Measurements from ENCODE around the gene ELOVL5.

Gene ELOVL5

GRCh38 chr6:53258076-53258773, 90.5 kb downstream of the ELOVL5 start:
- no CpG with 5 or more reads among the region's 2 CpGs for WGBS (ENCODE audit: insufficient coverage, insufficient read length)
- no peaks in the 10 kb centered on the region; the same call in 1 of the 2 replicates for H3K9me3 ChIP-seq (ENCODE audit: control insufficient read depth, insufficient read depth, low read length)
- peak; percentile 4 for DNase-seq (ENCODE audit: low read depth, low spot score)
- peaks cover 3% of the 10 kb centered on the region; the same call in 1 of the 2 replicates for H3K36me3 ChIP-seq (ENCODE audit: control insufficient read depth, insufficient read depth, low read length)
- H3K4me1 ChIP-seq (ENCODE audit: control insufficient read depth, insufficient read depth, low read length): no peaks in the 10 kb centered on the region
- no peak overlapping the region for H3K27ac ChIP-seq (ENCODE audit: low read length)
- H3K4me3 ChIP-seq (ENCODE audit: low read length): no peak overlapping the region
- H3K27me3 ChIP-seq (ENCODE audit: control insufficient read depth, insufficient read depth, low read length): no peaks in the 10 kb centered on the region

GRCh38 chr6:53257533-53257932, 91.2 kb downstream of the ELOVL5 start:
- no CpG with 5 or more reads among the region's 2 CpGs for WGBS (ENCODE audit: insufficient coverage, insufficient read length)
- no peak for DNase-seq (ENCODE audit: low read depth, low spot score)
- H3K9me3 ChIP-seq (ENCODE audit: control insufficient read depth, insufficient read depth, low read length): no peaks in the 10 kb centered on the region; the same call in 1 of the 2 replicates
- peaks cover 3% of the 10 kb centered on the region; the same call in 1 of the 2 replicates for H3K36me3 ChIP-seq (ENCODE audit: control insufficient read depth, insufficient read depth, low read length)
- no peaks in the 10 kb centered on the region for H3K27me3 ChIP-seq (ENCODE audit: control insufficient read depth, insufficient read depth, low read length)
- no peak overlapping the region for H3K27ac ChIP-seq (ENCODE audit: low read length)
- H3K4me1 ChIP-seq (ENCODE audit: control insufficient read depth, insufficient read depth, low read length): no peaks in the 10 kb centered on the region
- H3K4me3 ChIP-seq (ENCODE audit: low read length): no peak overlapping the region

GRCh38 chr6:53257001-53257400, 91.7 kb downstream of the ELOVL5 start:
- no peak for DNase-seq (ENCODE audit: low read depth, low spot score)
- H3K4me3 ChIP-seq (ENCODE audit: low read length): no peak overlapping the region
- H3K4me1 ChIP-seq (ENCODE audit: control insufficient read depth, insufficient read depth, low read length): no peaks in the 10 kb centered on the region
- no peak overlapping the region for H3K27ac ChIP-seq (ENCODE audit: low read length)
- no CpG with 5 or more reads among the region's 3 CpGs for WGBS (ENCODE audit: insufficient coverage, insufficient read length)
- H3K9me3 ChIP-seq (ENCODE audit: control insufficient read depth, insufficient read depth, low read length): no peaks in the 10 kb centered on the region; the same call in 1 of the 2 replicates
- H3K36me3 ChIP-seq (ENCODE audit: control insufficient read depth, insufficient read depth, low read length): peaks cover 3% of the 10 kb centered on the region; the same call in 1 of the 2 replicates
- H3K27me3 ChIP-seq (ENCODE audit: control insufficient read depth, insufficient read depth, low read length): no peaks in the 10 kb centered on the region

- no peak overlapping the region for H3K4me3 ChIP-seq (ENCODE audit: low read length)
- H3K27ac ChIP-seq (ENCODE audit: low read length): no peak overlapping the region
- 100% methylated on average over 2 of the region's 3 CpGs for WGBS (ENCODE audit: insufficient coverage, insufficient read length)
- H3K27me3 ChIP-seq (ENCODE audit: control insufficient read depth, insufficient read depth, low read length): no peaks in the 10 kb centered on the region
- no peak for DNase-seq (ENCODE audit: low read depth, low spot score)
- H3K9me3 ChIP-seq (ENCODE audit: control insufficient read depth, insufficient read depth, low read length): no peaks in the 10 kb centered on the region; the same call in 1 of the 2 replicates
- no peaks in the 10 kb centered on the region for H3K4me1 ChIP-seq (ENCODE audit: control insufficient read depth, insufficient read depth, low read length)
- H3K36me3 ChIP-seq (ENCODE audit: control insufficient read depth, insufficient read depth, low read length): no peaks in the 10 kb centered on the region
These were observed 96.5 kb downstream of the ELOVL5 start for GRCh38 chr6:53252177-53252692.

DNA sequence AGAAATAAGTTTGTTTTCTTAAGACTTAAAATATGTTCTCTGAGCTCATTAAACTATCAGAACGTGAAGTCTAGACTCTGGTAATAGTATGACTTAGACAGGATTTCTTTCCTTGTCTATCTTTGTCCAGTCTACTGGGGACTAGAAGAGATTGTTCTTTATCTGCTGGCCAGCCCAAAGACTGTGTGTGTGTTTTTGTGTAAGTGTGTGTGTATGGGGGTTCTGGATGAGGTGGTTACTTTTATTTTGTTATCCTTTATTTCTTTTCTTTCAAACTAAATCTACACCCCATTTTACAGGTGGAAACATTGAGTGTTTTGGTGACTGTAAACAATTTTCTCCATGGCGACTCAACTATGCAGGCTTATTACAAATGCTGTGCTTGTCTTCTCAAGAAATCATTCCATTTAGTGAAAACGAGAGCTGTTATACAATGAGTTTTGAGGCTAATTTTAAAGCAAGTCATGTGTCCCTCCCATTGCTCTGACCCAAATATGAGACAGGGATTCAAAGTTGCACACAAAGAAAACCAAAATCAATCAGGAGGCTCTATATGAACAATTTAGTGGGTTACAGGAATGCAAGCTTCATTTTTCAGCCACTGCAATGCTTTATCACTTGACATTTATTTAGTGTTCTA, 97.6 kb downstream of the ELOVL5 start:
- WGBS (ENCODE audit: insufficient coverage, insufficient read length): no CpG with 5 or more reads among the region's 3 CpGs
- H3K36me3 ChIP-seq (ENCODE audit: control insufficient read depth, insufficient read depth, low read length): no peaks in the 10 kb centered on the region
- DNase-seq (ENCODE audit: low read depth, low spot score): no peak
- no peak overlapping the region for H3K4me3 ChIP-seq (ENCODE audit: low read length)
- H3K27ac ChIP-seq (ENCODE audit: low read length): no peak overlapping the region
- no peaks in the 10 kb centered on the region; the same call in 1 of the 2 replicates for H3K9me3 ChIP-seq (ENCODE audit: control insufficient read depth, insufficient read depth, low read length)
- no peaks in the 10 kb centered on the region for H3K27me3 ChIP-seq (ENCODE audit: control insufficient read depth, insufficient read depth, low read length)
- H3K4me1 ChIP-seq (ENCODE audit: control insufficient read depth, insufficient read depth, low read length): no peaks in the 10 kb centered on the region

GRCh38 chr6:53250176-53251032, 98.3 kb downstream of the ELOVL5 start:
- H3K4me3 ChIP-seq (ENCODE audit: low read length): no peak overlapping the region
- DNase-seq (ENCODE audit: low read depth, low spot score): no peak
- H3K27ac ChIP-seq (ENCODE audit: low read length): no peak overlapping the region
- no peaks in the 10 kb centered on the region for H3K36me3 ChIP-seq (ENCODE audit: control insufficient read depth, insufficient read depth, low read length)
- no peaks in the 10 kb centered on the region; the same call in 1 of the 2 replicates for H3K9me3 ChIP-seq (ENCODE audit: control insufficient read depth, insufficient read depth, low read length)
- H3K27me3 ChIP-seq (ENCODE audit: control insufficient read depth, insufficient read depth, low read length): no peaks in the 10 kb centered on the region
- no CpG with 5 or more reads among the region's 8 CpGs for WGBS (ENCODE audit: insufficient coverage, insufficient read length)
- H3K4me1 ChIP-seq (ENCODE audit: control insufficient read depth, insufficient read depth, low read length): no peaks in the 10 kb centered on the region

- Histone ChIP-seq H3K9me3 (ENCODE audit: control insufficient read depth, insufficient read depth, low read length) (no peaks in the 10 kb centered on the region), H3K4me1 (ENCODE audit: control insufficient read depth, insufficient read depth, low read length) (no peaks in the 10 kb centered on the region), H3K27ac (ENCODE audit: low read length) (no peak overlapping the region), H3K27me3 (ENCODE audit: control insufficient read depth, insufficient read depth, low read length) (no peaks in the 10 kb centered on the region), H3K4me3 (ENCODE audit: low read length) (no peak overlapping the region), H3K36me3 (ENCODE audit: control insufficient read depth, insufficient read depth, low read length) (no peaks in the 10 kb centered on the region)
- no CpG with 5 or more reads among the region's 2 CpGs for WGBS (ENCODE audit: insufficient coverage, insufficient read length)
- DNase-seq (ENCODE audit: low read depth, low spot score): no peak
These were observed 101.8 kb downstream of the ELOVL5 start for GRCh38 chr6:53246924-53247323.

DNA sequence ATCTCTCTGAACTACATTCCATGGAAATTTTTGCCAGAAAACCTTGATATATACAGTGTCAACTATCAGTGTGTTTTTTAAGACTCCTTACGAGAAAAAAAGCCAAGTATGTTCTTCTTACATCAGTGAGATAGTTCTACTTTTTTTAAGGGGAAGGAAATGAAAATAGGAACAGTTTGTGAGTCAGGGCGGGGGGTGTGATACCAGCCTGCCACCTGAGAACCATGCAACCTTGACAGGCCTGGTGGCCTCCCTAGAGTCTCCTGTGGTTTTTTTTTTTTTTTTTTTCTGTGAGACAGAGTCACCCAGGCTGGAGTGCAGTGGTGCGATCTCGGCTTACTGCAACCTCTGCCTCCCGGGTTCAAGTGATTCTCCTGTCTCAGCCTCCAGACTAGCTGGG, 103.8 kb downstream of the ELOVL5 start:
- Histone ChIP-seq H3K36me3 (ENCODE audit: control insufficient read depth, insufficient read depth, low read length) (no peaks in the 10 kb centered on the region), H3K4me1 (ENCODE audit: control insufficient read depth, insufficient read depth, low read length) (no peaks in the 10 kb centered on the region), H3K4me3 (ENCODE audit: low read length) (no peak overlapping the region), H3K27me3 (ENCODE audit: control insufficient read depth, insufficient read depth, low read length) (no peaks in the 10 kb centered on the region), H3K9me3 (ENCODE audit: control insufficient read depth, insufficient read depth, low read length) (no peaks in the 10 kb centered on the region), H3K27ac (ENCODE audit: low read length) (no peak overlapping the region)
- no peak for DNase-seq (ENCODE audit: low read depth, low spot score)
- WGBS (ENCODE audit: insufficient coverage, insufficient read length): no CpG with 5 or more reads among the region's 5 CpGs

DNA sequence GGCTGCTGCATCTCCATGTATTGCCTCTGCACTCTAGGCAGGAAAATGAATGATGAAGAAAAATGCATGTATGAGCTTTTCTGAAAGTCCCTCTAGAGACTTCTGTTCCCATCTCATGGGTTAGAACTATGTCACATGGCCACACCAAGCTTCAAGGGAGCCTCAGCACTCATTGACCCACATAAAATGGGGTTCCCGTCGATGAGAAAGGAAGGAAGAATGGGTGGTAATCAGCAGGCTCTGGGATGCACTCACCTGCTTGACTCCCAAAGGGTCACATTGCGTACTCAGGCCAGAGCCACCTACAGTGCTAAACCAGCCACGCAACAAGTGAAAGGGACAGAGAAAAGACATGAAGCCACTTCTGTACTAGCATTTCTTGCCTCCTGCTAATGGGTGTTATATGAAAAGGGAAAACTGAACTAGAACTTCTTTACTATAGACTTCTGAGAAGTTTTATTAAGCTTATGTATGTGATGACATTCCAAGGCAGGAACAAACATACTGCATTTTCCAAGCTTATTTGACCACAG, 104.3 kb downstream of the ELOVL5 start:
- no CpG with 5 or more reads among the region's 4 CpGs for WGBS (ENCODE audit: insufficient coverage, insufficient read length)

DNA sequence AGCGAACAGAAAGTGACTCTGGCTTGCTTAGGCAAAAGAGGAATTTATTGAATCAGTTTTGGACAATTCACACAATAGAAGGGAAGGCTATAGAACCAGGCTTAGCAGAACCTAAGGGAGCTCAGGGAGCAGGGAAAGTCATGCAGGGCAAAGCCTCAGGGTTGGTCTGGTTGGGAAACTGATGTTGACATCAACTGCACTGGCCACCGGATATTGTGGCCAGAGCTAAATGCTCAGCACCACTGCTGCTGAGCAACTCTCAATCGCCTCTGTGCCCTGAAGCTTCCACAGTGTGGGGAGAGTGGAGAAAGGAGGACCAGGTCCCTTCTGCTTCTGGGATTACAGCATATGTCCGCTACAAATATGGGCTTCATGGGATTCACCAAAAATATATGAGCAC, 106.8 kb downstream of the ELOVL5 start:
- no peaks in the 10 kb centered on the region for H3K36me3 ChIP-seq (ENCODE audit: control insufficient read depth, insufficient read depth, low read length)
- no peaks in the 10 kb centered on the region for H3K27me3 ChIP-seq (ENCODE audit: control insufficient read depth, insufficient read depth, low read length)
- DNase-seq (ENCODE audit: low read depth, low spot score): no peak
- no CpG with 5 or more reads among the region's 4 CpGs for WGBS (ENCODE audit: insufficient coverage, insufficient read length)
- no peak overlapping the region for H3K4me3 ChIP-seq (ENCODE audit: low read length)
- H3K4me1 ChIP-seq (ENCODE audit: control insufficient read depth, insufficient read depth, low read length): no peaks in the 10 kb centered on the region
- no peak overlapping the region for H3K27ac ChIP-seq (ENCODE audit: low read length)
- H3K9me3 ChIP-seq (ENCODE audit: control insufficient read depth, insufficient read depth, low read length): no peaks in the 10 kb centered on the region

More for the DNA sequence above, 104.3 kb downstream of the ELOVL5 start:
- Histone ChIP-seq H3K36me3 (ENCODE audit: control insufficient read depth, insufficient read depth, low read length) (no peaks in the 10 kb centered on the region), H3K27me3 (ENCODE audit: control insufficient read depth, insufficient read depth, low read length) (no peaks in the 10 kb centered on the region), H3K27ac (ENCODE audit: low read length) (no peak overlapping the region), H3K4me1 (ENCODE audit: control insufficient read depth, insufficient read depth, low read length) (no peaks in the 10 kb centered on the region), H3K4me3 (ENCODE audit: low read length) (no peak overlapping the region), H3K9me3 (ENCODE audit: control insufficient read depth, insufficient read depth, low read length) (no peaks in the 10 kb centered on the region)
- no peak for DNase-seq (ENCODE audit: low read depth, low spot score)
